ENCODE data around the gene EME2. TPM values are rescaled to one million over a fixed set of nuclear protein-coding genes. Genes with fewer than 3 reads are reported as not detected.

The EME2 gene
- total RNA-seq, 1 experiment from 2014 or later, result 36.3 TPM

- Histone ChIP-seq H3K9me3 (ENCODE audit: control insufficient read depth in 1 of 2, insufficient read depth in 1 of 2, low read depth in 1 of 2, low read length in 2 of 2) (peaks cover 0 to 7% of the 10 kb centered on the region in 2 experiments; a peak in 1 of 4 replicates), H3K27me3 (ENCODE audit: insufficient read depth, low read length) (no peaks in the 10 kb centered on the region), H3K79me2 (ENCODE audit: insufficient read depth, low read length) (peaks cover under 1% of the 10 kb centered on the region; the same call in 1 of the 2 replicates), H3K27ac (ENCODE audit: low read depth, low read length) (no peak overlapping the region), H3K4me3 (replicated peaks in 1 of 2; ENCODE audit: low read depth in 1 of 2, low read length in 2 of 2) (no peak overlapping the region), H3K4me1 (ENCODE audit: control insufficient read depth in 1 of 2, insufficient read depth in 2 of 2, low read length in 2 of 2) (no peaks in the 10 kb centered on the region), H2AFZ (ENCODE audit: low read depth, low read length, poor library complexity, severe bottlenecking) (no peak overlapping the region), H3K9ac (ENCODE audit: low read length) (no peak overlapping the region), H4K20me1 (ENCODE audit: insufficient read depth) (no peaks in the 10 kb centered on the region), H3K4me2 (ENCODE audit: low read length) (no peak overlapping the region), H3K36me3 (ENCODE audit: control insufficient read depth in 1 of 2, insufficient read depth in 2 of 2, low read length in 2 of 2) (peaks cover 2 to 6% of the 10 kb centered on the region in 2 experiments; a peak in 3 of 4 replicates), H3K9me2 (ENCODE audit: insufficient read depth) (no peaks in the 10 kb centered on the region)
- TF ChIP-seq RAD21 (IDR thresholded peaks at IDR 0.05; ENCODE audit: low read depth) (no peak), ZNF274 (IDR thresholded peaks at IDR 0.05; ENCODE audit: low read depth, low read length) (no peak), JUND (IDR thresholded peaks at IDR 0.05) (no peak), SRF (IDR thresholded peaks at IDR 0.05; ENCODE audit: low read depth) (no peak), EZH2 (IDR thresholded peaks at IDR 0.05) (no peak), CTCF (IDR thresholded peaks at IDR 0.05 in 2 of 3, conservative IDR thresholded peaks at IDR 0.05 in 1 of 3; ENCODE audit: borderline replicate concordance in 1 of 3, insufficient read depth in 1 of 3, low read depth in 2 of 3, low read length in 2 of 3) (no peak), EZH2phosphoT487 (IDR thresholded peaks at IDR 0.05; ENCODE audit: borderline replicate concordance) (no peak), POLR2AphosphoS5 (IDR thresholded peaks at IDR 0.05; ENCODE audit: low read depth, low read length) (no peak), REST (IDR thresholded peaks at IDR 0.05; ENCODE audit: low read depth) (no peak), MAX (IDR thresholded peaks at IDR 0.05) (no peak), POLR2A (IDR thresholded peaks at IDR 0.05; ENCODE audit: borderline replicate concordance, extremely low read depth, insufficient read depth, insufficient read length) (no peak), SP1 (IDR thresholded peaks at IDR 0.05; ENCODE audit: low read depth) (no peak)
- intact Hi-C loops (cut with micrococcal nuclease), result no loop called here
- ChIA-PET POLR2A (no interaction called here), CTCF (no interaction called here), RAD21 (ENCODE audit: low non-redundant PET in 1 of 2, low total read pairs in 2 of 2, uncharacterized antibody in 2 of 2, unreplicated experiment in 2 of 2) (no interaction called here)
- no peak for DNase-seq (ENCODE audit: low read depth, low spot score)
- no peak for ATAC-seq
- BruUV-seq (replicated peaks), result no TSS peak
Measured at GRCh38 chr16:1731073-1731472, 41.5 kb upstream of the EME2 start.
